ENCODE data around the gene MACROD2. TPM values are rescaled to one million over a fixed set of nuclear protein-coding genes. Genes with fewer than 3 reads are reported as not detected.
A peak's percentile ranks its signal among the peaks of the same experiment; 100 is the strongest.

The MACROD2 gene
- total and polyA plus RNA-seq, 8 donors, result 0.78 to 31.3 (median 10.9) TPM; not detected in 1

DNA sequence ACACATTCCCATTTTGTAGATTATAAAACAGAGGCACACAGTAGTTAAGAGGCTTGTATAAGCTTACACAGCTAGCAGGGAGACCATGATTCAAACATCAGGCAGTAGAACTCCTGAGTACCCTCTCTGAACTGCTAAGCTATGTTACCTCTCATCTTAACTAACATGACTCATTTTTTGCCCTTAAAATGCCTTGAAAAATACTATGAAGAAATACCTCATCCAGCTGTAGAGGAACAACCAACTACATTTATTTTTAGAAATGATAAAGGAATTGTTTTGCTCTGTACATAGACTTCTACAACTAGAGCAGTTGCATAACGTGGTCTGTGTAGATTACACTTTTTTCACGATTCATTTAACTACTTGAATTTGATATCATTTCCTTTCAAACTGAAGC is 240.0 kb downstream of the MACROD2 start:
- WGBS, 5 donors, result 34 to 62% (median 49%) methylated on average over 2 of the region's 2 CpGs
- TF ChIP-seq, protein P1, sequence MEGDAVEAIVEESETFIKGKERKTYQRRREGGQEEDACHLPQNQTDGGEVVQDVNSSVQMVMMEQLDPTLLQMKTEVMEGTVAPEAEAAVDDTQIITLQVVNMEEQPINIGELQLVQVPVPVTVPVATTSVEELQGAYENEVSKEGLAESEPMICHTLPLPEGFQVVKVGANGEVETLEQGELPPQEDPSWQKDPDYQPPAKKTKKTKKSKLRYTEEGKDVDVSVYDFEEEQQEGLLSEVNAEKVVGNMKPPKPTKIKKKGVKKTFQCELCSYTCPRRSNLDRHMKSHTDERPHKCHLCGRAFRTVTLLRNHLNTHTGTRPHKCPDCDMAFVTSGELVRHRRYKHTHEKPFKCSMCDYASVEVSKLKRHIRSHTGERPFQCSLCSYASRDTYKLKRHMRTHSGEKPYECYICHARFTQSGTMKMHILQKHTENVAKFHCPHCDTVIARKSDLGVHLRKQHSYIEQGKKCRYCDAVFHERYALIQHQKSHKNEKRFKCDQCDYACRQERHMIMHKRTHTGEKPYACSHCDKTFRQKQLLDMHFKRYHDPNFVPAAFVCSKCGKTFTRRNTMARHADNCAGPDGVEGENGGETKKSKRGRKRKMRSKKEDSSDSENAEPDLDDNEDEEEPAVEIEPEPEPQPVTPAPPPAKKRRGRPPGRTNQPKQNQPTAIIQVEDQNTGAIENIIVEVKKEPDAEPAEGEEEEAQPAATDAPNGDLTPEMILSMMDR (IDR thresholded peaks at IDR 0.05), result no peak
- TF ChIP-seq POLR2AphosphoS5 (IDR thresholded peaks at IDR 0.05) (no peak), EP300 (IDR thresholded peaks at IDR 0.05) (no peak), POLR2A (IDR thresholded peaks at IDR 0.05) (no peak)
- no peak overlapping the region for H3K27ac ChIP-seq

DNA sequence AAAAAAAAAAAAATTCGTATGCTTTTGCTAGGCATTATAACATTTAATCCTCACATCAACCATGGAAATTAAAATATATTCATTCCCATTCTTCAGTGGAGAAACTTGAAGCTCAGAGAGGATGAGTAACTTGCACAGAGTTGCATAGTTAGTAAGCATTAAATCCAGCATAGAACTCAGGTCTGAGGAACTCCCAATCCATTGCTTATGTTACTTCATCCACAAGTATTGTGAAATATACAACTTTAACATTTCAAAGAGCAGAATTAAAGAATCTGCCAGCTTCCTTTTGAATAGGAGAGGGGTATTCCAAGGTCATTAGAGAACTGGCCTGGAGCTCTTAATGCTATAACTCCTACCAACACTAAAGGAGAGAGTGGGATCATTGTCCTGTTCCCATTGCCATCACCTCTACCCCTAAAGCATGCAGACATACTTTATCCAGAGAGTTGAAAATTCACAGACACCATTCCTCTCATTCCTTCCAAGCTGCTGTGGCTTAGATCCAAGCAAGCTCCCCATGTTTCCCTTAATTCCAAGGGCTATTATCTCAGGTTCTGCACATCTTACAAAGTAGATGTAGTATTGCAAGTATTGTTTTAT is 250.2 kb downstream of the MACROD2 start:
- no peak for TF ChIP-seq POLR2AphosphoS5 (IDR thresholded peaks at IDR 0.05)
- no peak for TF ChIP-seq POLR2A (IDR thresholded peaks at IDR 0.05)
- no peak for TF ChIP-seq EP300 (IDR thresholded peaks at IDR 0.05)
- TF ChIP-seq, protein P1 (IDR thresholded peaks at IDR 0.05), result no peak
- no peaks in the 10 kb centered on the region for H3K27me3 ChIP-seq
- H3K36me3 ChIP-seq, result no peaks in the 10 kb centered on the region
- no peak overlapping the region for H3K4me3 ChIP-seq
- peak in 1 of 2 donors; percentile 39 for DNase-seq
- no peak overlapping the region for H3K27ac ChIP-seq
- 50 to 78% (median 64%) methylated on average over 1 of the region's 1 CpG for WGBS, 5 donors
- intact Hi-C loops (cut with DNase I; ENCODE audit: low total_unique reads), result no loop called here
- no peaks in the 10 kb centered on the region for H3K9me3 ChIP-seq
- no peaks in the 10 kb centered on the region for H3K4me1 ChIP-seq

More for the DNA sequence above, 240.0 kb downstream of the MACROD2 start:
- Histone ChIP-seq H3K27me3 (no peaks in the 10 kb centered on the region), H3K4me3 (no peak overlapping the region), H3K4me1 (peaks cover 0 to 7% (median 0%) of the 10 kb centered on the region in 4 donors), H3K9me3 (no peaks in the 10 kb centered on the region), H3K36me3 (no peaks in the 10 kb centered on the region)
- DNase-seq, result no peak
- intact Hi-C loops (cut with DNase I; ENCODE audit: low total_unique reads), result no loop called here

DNA sequence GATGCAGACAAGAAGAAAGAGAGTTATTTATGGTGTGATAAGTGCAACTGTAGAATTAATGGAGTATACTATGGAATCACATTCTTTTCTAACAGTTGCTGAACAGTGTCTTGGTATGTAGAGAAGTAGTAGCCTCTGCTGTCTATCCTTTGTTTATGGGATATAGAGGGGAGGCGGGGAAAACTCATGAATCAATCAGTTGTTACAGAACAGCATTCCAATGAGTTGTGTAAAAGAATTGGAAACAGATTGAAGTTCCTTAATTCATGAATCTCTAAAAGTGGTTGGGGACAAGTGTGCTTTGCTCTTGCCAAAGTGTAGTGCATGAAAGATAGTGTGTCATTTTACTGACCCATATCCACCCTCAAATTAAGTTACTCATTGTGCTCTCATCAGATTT is 264.4 kb downstream of the MACROD2 start:
- Histone ChIP-seq H3K4me3 (no peak overlapping the region), H3K27me3 (no peaks in the 10 kb centered on the region), H3K9me3 (no peaks in the 10 kb centered on the region), H3K4me1 (no peaks in the 10 kb centered on the region), H3K36me3 (no peaks in the 10 kb centered on the region), H3K27ac (no peak overlapping the region)
- intact Hi-C loops (cut with DNase I; ENCODE audit: low total_unique reads), result no loop called here
- TF ChIP-seq POLR2AphosphoS5 (IDR thresholded peaks at IDR 0.05) (no peak), POLR2A (IDR thresholded peaks at IDR 0.05) (no peak), EP300 (IDR thresholded peaks at IDR 0.05) (no peak)
- TF ChIP-seq, protein P1 (IDR thresholded peaks at IDR 0.05), result no peak
- 83 to 88% (median 85%) methylated on average over 1 of the region's 1 CpG for WGBS, 5 donors
- no peak for DNase-seq

DNA sequence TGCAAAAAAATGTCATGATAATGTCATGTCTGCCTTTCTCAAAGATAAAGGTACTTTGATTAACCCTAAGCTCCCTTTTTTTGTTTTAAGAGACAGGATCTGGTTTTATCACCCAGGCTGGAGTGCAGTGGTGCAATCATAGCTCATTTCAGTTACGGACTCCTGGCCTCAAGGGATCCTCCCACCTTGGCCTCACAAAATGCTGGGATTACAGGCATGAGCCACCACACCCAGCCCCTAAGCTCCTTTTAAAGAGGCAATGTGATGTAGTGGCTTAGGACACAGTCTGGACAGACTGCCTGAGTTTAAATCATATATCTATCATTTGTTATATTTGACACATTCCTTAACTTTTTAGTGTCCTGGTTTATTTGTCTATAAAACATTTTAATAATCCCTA is 265.1 kb downstream of the MACROD2 start:
- H3K27me3 ChIP-seq, result no peaks in the 10 kb centered on the region
- 77 to 95% (median 93%) methylated on average over 1 of the region's 1 CpG for whole genome bisulfite sequencing, 5 donors
- TF ChIP-seq EP300 (IDR thresholded peaks at IDR 0.05) (no peak), POLR2AphosphoS5 (IDR thresholded peaks at IDR 0.05) (no peak), POLR2A (IDR thresholded peaks at IDR 0.05) (no peak)
- TF ChIP-seq, protein P1 (IDR thresholded peaks at IDR 0.05), result no peak
- no peak overlapping the region for H3K4me3 ChIP-seq
- no peaks in the 10 kb centered on the region for H3K4me1 ChIP-seq
- intact Hi-C loops (cut with DNase I; ENCODE audit: low total_unique reads), result no loop called here
- no peak overlapping the region for H3K27ac ChIP-seq
- no peak for DNase-seq
- no peaks in the 10 kb centered on the region for H3K36me3 ChIP-seq
- no peaks in the 10 kb centered on the region for H3K9me3 ChIP-seq
